ENCODE measurements around the gene GNG2.
A peak's percentile ranks its signal among the peaks of the same experiment; 100 is the strongest.

Gene GNG2

DNA sequence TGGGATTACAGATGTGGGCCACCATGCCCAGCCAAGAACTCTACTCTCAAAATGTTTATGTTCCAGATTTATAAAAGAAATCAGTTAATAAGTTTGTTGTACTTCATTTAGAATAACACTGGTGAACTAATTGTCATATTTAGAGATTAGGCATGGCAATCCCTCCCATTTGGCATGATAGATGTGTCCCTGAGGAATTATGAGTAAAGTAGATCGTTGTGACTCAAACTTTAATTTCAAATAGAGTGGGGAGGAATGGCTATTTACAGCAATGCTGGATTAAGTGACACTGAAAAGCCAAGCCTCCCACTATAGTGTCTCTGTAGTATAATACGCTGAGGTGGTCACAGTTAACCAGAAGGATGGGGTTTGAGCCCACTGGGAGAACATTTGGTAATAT is 89.6 kb downstream of the GNG2 start:
- H3K36me3 ChIP-seq (replicated peaks) = no peaks in the 10 kb centered on the region
- no peaks in the 10 kb centered on the region for H3K27me3 ChIP-seq (replicated peaks)
- in situ Hi-C loops (cut with HindIII; ENCODE audit: low pct_ligation_motif_present, low sequenced_read_pairs) = no loop called here
- H3K4me3 ChIP-seq (ENCODE audit: low read depth, low read length) = no peak overlapping the region
- TF ChIP-seq, protein P1, sequence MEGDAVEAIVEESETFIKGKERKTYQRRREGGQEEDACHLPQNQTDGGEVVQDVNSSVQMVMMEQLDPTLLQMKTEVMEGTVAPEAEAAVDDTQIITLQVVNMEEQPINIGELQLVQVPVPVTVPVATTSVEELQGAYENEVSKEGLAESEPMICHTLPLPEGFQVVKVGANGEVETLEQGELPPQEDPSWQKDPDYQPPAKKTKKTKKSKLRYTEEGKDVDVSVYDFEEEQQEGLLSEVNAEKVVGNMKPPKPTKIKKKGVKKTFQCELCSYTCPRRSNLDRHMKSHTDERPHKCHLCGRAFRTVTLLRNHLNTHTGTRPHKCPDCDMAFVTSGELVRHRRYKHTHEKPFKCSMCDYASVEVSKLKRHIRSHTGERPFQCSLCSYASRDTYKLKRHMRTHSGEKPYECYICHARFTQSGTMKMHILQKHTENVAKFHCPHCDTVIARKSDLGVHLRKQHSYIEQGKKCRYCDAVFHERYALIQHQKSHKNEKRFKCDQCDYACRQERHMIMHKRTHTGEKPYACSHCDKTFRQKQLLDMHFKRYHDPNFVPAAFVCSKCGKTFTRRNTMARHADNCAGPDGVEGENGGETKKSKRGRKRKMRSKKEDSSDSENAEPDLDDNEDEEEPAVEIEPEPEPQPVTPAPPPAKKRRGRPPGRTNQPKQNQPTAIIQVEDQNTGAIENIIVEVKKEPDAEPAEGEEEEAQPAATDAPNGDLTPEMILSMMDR (IDR thresholded peaks at IDR 0.05; ENCODE audit: low read depth, low read length, missing control alignments) = no peak
- H3K27ac ChIP-seq = no peak overlapping the region
- no peak for DNase-seq

- Histone ChIP-seq H3K27ac (no peak overlapping the region), H3K36me3 (replicated peaks) (no peaks in the 10 kb centered on the region), H3K27me3 (replicated peaks) (no peaks in the 10 kb centered on the region), H3K4me3 (ENCODE audit: low read depth, low read length) (no peak overlapping the region)
- in situ Hi-C loops (cut with HindIII; ENCODE audit: low pct_ligation_motif_present, low sequenced_read_pairs) = no loop called here
- DNase-seq = no peak
- TF ChIP-seq, protein P1 (IDR thresholded peaks at IDR 0.05; ENCODE audit: low read depth, low read length, missing control alignments) = no peak
Measured at GRCh38 chr14:51951656-51952055, 91.2 kb downstream of the GNG2 start.

GRCh38 chr14:51954031-51954430 is 93.6 kb downstream of the GNG2 start:
- TF ChIP-seq, protein P1 (IDR thresholded peaks at IDR 0.05; ENCODE audit: low read depth, low read length, missing control alignments) = no peak
- Histone ChIP-seq H3K36me3 (replicated peaks) (no peaks in the 10 kb centered on the region), H3K27me3 (replicated peaks) (no peaks in the 10 kb centered on the region), H3K4me3 (ENCODE audit: low read depth, low read length) (no peak overlapping the region), H3K27ac (no peak overlapping the region)
- in situ Hi-C loops (cut with HindIII; ENCODE audit: low pct_ligation_motif_present, low sequenced_read_pairs) = no loop called here
- no peak for DNase-seq

DNA sequence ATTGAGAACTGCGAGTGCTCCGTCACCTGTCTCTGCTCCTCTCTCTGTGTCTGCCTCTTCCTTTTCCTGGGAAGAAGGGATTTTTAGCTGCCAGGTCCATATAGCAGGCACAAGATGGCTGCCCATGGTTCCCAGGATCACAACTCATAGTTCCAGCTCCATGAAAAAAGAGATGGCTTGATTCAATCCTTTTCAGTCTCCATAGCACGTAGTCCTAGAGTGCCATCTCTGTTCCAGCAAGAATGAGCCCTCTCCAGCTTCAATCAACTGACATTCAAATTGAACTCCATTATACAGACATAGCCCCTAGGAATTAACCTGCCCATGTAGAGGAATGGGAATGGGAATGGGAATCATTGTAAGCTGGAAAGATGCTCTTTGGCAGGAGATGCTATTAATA is 94.2 kb downstream of the GNG2 start:
- Histone ChIP-seq H3K36me3 (replicated peaks) (no peaks in the 10 kb centered on the region), H3K27me3 (replicated peaks) (no peaks in the 10 kb centered on the region), H3K4me3 (ENCODE audit: low read depth, low read length) (no peak overlapping the region), H3K27ac (no peak overlapping the region)
- in situ Hi-C loops (cut with HindIII; ENCODE audit: low pct_ligation_motif_present, low sequenced_read_pairs) = no loop called here
- TF ChIP-seq, protein P1 (IDR thresholded peaks at IDR 0.05; ENCODE audit: low read depth, low read length, missing control alignments) = peak; percentile 28
- DNase-seq = no peak

DNA sequence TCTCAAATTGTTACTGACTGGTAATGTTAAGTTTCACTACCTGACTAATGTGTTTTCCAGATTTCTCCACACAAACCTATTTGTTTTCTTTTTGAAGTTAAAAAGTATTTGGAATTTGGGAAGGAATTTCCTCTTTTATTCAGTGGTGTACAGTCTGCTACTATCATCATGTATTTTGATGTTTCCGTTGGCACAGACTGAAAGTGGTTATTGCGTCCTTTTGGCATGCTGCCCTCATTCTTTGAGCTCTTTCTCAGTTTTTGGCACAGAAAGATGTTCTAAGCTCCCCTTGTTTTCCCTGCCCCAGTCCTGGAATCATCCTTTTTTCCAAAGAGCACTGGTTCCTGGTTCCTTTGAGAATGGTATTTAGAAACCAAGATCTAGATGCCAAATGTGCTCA is 97.5 kb downstream of the GNG2 start:
- H3K27me3 ChIP-seq (replicated peaks) = no peaks in the 10 kb centered on the region
- peak; percentile 27 for DNase-seq
- no peak overlapping the region for H3K4me3 ChIP-seq (ENCODE audit: low read depth, low read length)
- in situ Hi-C loops (cut with HindIII; ENCODE audit: low pct_ligation_motif_present, low sequenced_read_pairs) = no loop called here
- no peaks in the 10 kb centered on the region for H3K36me3 ChIP-seq (replicated peaks)
- no peak overlapping the region for H3K27ac ChIP-seq
- TF ChIP-seq, protein P1 (IDR thresholded peaks at IDR 0.05; ENCODE audit: low read depth, low read length, missing control alignments) = no peak

GRCh38 chr14:51959928-51960327 is 99.5 kb downstream of the GNG2 start:
- in situ Hi-C loops (cut with HindIII; ENCODE audit: low pct_ligation_motif_present, low sequenced_read_pairs) = no loop called here
- H3K36me3 ChIP-seq (replicated peaks) = no peaks in the 10 kb centered on the region

More at GRCh38 chr14:51959928-51960327, 99.5 kb downstream of the GNG2 start:
- Histone ChIP-seq H3K27me3 (replicated peaks) (no peaks in the 10 kb centered on the region), H3K4me3 (ENCODE audit: low read depth, low read length) (no peak overlapping the region), H3K27ac (no peak overlapping the region)
- TF ChIP-seq, protein P1 (IDR thresholded peaks at IDR 0.05; ENCODE audit: low read depth, low read length, missing control alignments) = no peak
- DNase-seq = no peak
